22Rv1 (cell line): ENCODE results near the gene MTERF4.

ENCODE experiments used
- ZFX ChIP-seq: fragments of 450-650 bp; IDR thresholded peaks from 2 replicates; pipeline ENCODE4 v1.6.1; 2017; ENCODE audit warnings: antibody characterized with exemption, borderline replicate concordance
- TF ChIP-seq, protein P1 (sequence below): fragments of 450-650 bp; IDR thresholded peaks from 2 replicates; pipeline ENCODE4 v1.5.1; 2017; ENCODE audit warnings: mild to moderate bottlenecking

DNA sequence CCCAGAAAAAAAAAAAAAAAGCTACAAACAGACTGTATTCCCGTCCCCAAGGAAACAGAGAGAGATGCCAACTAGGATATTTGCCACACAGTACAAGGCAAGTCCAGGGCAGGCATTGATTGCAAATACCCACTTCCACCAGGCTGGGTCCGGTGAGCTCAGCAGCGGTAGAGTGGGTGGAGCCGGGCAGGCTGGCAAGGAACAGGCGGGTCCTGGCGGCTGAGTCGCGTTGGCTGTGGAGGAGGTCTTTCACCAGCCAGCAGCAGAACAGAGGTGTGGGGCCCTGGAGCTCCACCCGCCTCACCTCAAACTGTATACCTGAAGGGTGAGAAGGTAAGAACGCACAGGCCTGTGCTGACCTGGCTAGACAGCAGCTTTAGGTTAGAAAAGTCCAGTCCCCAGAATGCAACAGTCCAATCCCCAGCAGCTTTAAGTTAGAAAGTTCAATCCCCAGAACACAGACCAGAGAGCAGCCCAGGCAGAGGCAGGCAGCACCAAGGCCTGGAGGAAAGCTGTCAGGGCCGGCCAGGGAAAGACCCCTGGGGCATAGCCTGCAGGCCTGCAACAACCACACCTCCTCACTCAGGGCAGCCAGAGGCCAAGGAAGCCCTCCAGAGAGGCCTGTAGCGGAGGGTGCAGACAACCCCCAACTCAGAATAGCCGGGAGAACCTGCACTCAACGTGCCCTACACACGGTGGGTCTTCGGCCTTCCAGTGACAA, 21.9 kb upstream of the MTERF4 start:
- TF ChIP-seq, protein P1, sequence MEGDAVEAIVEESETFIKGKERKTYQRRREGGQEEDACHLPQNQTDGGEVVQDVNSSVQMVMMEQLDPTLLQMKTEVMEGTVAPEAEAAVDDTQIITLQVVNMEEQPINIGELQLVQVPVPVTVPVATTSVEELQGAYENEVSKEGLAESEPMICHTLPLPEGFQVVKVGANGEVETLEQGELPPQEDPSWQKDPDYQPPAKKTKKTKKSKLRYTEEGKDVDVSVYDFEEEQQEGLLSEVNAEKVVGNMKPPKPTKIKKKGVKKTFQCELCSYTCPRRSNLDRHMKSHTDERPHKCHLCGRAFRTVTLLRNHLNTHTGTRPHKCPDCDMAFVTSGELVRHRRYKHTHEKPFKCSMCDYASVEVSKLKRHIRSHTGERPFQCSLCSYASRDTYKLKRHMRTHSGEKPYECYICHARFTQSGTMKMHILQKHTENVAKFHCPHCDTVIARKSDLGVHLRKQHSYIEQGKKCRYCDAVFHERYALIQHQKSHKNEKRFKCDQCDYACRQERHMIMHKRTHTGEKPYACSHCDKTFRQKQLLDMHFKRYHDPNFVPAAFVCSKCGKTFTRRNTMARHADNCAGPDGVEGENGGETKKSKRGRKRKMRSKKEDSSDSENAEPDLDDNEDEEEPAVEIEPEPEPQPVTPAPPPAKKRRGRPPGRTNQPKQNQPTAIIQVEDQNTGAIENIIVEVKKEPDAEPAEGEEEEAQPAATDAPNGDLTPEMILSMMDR, result no peak
- no peak for TF ChIP-seq ZFX
